ENCODE results near the gene PPP1R7.
"Not testable (repeated sequence)": the region's sequence is repeated elsewhere in the genome, so short reads cannot be mapped to it uniquely, and the experiment has no call there.

PPP1R7 gene, protein sequence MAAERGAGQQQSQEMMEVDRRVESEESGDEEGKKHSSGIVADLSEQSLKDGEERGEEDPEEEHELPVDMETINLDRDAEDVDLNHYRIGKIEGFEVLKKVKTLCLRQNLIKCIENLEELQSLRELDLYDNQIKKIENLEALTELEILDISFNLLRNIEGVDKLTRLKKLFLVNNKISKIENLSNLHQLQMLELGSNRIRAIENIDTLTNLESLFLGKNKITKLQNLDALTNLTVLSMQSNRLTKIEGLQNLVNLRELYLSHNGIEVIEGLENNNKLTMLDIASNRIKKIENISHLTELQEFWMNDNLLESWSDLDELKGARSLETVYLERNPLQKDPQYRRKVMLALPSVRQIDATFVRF

DNA sequence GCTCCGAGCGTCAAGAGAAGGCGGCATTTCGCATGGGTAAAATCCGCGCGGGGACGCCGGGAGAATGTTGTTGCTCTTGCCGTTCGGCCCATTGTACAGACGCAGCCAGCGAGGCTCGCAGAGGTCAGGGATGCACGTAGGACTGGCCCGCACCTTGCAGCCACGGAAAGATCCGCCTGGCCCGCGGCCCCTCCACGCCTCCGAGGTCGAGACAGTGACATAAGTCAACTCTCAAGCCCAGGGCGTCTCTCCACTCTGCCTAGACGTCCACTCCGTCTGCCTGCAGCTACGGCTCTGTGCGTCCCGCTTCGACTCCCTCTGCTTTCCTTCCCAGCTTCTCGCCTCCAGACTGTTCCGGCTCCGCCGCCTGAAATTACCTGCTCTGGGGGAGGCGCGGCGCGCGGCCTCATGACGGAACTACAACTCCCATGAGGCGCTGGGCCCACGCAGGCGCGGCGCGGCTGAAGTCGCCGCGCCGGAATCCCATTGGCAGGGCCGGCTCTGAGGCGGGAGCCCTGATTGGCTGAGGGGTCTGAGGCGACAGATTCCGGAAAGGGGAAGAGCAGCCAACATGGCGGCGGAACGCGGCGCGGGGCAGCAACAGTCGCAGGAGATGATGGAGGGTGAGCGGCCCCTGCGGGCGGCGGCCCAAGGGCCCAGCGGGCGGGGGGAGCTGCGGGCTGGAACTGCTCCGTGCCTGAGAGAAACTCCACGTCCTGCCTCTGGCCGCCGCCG lies at the start of gene PPP1R7:
Gene PPP1R7 (plus strand): TSS at position 543 of the 735 bp plus-strand sequence. CDS start 29 bp downstream, at position 572.
- DNase-seq (ENCODE audit: low spot score), result peak; percentile 98

DNA sequence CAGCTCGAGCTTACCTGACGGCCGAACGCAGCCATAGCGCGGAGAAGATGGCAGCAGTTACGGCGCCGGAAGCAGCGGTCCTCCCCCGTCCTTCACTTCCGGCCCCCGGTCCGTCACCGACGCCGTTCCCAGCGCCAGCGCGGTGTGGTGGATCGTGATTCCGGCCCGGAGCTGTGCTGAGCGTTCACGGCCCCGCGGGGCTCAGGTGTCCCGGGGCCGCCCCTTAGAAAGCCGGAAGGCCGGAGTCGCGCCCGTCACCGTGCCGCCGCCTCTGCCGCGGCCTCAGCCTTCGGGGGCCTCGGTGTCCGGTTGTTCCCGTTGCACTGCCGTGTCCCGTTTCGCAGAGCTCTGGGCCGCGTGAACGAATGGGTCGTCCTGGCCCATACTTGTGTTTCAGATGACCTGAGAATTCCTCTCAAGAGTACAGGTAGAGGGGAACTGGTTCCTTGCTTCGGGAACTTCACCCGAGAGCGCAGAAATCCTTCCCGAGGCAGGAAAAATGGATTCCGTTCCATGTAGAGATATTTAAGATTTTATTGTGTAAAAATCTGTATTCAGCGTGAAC lies 47.9 kb upstream of the PPP1R7 start, which contains the start of gene MTERF4:
Gene MTERF4 (minus strand): TSS at position 49 of the 565 bp plus-strand sequence. CDS start 14 bp downstream, at position 35.
- DNase-seq (ENCODE audit: low spot score), result peak; percentile 97

DNA sequence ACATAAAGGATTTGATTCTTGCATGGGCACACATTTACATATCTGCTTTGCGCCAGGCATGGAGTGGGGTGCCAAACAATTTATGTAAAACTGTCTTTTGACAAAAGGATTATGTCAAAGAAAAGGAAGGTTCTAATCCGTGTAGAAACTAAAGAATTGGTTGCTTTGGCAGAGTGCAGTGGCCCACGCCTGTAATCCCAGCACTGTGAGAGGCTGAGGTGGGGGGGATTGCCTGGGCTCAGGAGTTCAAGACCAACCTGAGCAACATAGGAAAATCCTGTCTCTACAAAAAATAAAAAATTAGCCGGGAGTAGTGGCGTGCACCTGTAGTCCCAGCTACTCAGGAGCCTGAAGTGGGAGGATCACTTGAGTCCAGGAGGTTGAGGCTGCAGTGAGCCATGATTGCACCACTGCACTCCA lies 47.1 kb upstream of the PPP1R7 start:
- DNase-seq (ENCODE audit: low spot score), result no peak

DNA sequence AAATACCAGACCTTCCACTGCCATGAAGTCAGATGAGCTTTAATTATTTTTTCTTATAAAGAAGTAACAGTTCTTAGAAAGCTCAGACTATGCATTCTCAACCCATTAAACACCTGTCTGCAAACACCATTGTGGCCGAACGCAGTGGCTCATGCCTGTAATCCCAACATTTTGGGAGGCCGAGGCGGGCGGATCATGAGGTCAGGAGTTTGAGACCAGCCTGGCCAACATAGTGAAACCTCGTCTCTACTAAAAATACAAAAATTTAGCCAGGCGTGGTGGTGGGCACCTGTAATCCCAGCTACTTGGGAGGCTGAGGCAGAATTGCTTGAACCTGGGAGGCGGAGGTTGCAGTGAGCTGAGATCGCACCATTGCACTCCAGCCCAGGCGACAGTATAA lies 45.7 kb upstream of the PPP1R7 start:
- DNase-seq (ENCODE audit: low spot score), result not testable (repeated sequence)

DNA sequence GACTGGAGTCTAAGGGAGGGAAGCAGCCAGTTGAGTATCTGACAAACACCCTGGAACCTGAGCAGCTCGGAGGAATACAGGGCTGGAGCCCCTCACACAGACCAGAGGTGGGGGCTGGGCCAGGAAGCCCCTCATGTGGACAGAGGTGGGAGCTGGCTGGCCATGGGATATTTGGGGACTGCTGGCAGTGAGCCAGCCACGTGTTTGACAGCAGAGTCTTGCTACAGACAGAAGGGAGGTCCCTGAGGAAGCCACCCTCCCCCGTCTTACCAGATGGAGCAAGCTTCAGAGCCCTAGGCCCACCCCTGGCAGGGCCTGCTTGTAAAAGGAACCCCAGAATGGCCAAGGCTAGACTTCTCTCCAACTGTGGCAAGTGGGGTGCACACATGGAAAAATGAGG lies 44.6 kb upstream of the PPP1R7 start:
- DNase-seq (ENCODE audit: low spot score), result no peak

DNA sequence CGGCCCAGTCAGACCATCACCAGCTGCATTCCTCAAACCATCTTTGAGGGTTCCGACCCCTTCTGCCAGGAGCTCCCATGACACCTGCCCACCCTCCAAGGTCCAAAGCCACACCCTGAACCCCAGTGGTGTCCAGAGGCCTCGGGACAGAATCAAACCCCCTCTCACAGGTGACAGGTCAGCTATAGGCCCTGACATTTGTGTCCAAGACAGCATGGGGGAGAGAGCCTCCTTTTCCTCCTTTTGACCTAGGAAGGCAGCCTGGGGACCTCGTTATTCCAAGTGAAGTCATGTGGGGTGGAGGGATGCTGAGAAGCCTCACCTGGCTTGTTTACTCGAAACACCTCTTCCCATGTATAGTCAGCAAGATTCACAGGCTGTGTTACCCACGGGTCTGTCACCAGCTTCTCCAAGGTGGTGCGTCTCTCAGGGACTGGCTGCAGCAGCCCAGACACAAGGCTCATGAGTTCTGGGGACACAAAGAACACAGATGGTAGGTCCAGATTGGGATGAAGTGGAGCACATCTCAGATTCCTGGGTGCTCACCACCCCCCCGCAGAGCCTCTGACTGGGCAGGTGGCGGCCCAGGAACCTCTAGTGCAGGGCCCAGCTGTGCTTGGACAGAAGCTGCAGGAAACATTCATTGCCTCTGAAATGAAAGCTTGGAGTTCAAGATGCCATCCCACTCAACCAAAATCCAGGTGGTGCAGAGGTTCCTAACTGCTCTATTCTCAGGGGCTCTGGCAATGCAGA lies 43.1 kb upstream of the PPP1R7 start:
- no peak for DNase-seq (ENCODE audit: low spot score)

DNA sequence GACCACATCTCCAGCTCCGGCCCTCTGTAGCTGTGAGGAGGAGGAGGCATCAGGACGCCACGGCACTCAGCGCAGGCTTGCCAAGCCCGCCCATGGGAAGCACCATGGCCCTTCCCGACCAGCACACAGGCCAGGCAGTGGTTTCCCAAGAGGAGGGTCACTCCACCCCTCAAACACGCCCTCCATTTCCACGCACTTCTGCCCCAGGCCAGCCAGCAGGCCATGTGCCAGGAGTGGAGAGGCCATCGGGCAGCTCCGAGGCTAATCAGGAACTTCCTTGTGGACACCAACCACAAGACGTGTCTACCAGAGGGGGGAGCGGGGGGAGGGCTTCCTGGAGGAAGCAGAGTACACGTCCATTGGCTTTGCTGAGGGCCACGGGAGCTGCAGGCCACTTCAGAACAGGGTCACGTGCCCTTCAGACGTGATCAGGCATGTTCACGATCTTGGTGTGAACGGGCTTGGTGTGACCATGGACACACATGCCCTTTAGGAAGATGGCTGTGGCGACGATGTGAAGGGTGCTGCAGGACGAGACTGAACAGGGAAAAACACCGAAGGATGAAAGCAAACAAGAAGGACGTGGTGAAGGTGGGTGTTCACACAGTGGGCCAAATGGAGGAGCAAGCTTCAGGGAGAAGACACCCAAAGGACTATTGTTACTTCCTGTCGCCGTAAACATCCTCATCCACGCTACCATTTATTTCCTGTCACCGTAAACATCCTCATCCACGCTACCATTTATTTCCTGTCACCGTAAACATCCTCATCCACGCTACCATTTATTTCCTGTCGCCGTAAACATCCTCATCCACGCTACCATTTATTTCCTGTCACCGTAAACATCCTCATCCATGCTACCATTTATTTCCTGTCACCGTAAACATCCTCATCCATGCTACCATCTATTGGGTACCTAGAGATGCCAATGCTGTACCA lies 41.7 kb upstream of the PPP1R7 start:
- DNase-seq (ENCODE audit: low spot score), result no peak

DNA sequence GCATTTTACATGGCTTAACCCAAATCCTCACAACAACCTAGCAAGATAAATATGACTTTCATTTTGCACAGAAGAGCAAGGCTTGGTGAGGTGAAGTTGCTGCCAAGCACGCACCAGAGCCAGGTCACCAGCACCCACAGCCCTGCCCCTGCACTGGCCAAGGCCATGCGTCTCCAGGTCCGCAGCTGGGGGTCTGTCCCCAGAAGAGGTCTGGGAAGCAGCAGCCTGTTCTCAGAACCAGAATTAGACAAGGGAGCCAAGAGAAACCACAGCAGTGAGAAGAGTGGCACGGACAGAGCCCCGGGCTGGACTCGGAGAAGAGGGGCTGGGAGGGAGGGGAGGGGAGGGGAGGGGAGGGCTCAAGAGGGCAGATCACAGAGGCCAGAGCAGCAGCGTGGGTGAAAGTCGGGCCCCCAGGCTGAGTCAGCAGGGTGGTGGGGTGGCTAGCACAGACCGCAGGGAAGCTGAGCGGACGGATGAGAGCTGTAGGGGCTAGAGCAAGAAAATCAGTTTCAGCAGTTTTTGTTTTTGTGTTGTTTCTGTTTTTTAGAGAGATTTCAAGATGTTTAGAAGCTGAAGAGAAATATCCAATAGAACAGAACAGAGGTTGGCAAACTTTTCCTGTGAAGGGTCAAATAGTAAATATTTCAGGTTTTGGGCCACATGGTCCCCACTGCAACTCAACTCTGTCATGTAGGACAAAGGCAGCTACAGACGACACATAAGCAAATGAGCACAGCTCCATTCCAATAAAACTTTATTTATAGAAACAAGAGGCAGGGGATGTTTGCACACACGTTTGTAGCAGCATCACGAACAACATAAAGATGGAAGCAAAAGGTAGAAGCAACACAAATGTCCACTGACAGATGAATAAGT lies 40.8 kb upstream of the PPP1R7 start:
- no peak for DNase-seq (ENCODE audit: low spot score)

DNA sequence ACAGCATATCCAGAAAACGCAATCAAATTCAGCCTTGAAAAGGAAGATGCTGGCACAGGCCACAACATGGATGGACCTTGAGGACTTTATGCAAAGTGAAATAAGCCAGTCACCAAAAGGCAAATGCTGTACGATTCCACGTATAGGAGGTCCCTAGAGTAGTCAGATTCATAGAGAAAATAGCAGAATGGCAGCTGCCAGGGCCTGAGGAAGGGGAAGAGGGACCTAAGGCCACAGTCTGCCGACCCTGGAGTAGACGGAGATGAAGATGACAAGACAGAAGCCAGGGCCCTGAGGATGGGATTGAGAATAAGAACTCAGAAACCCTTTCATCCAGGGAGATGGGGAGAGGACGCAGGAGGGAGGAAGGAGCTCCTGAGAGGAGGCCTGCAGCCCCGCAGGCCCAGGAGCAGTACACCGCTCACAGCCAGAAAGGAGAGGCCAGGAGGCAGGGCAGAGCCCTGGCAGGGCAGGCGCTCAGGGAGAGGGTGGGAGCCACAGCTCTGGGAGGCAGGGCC lies 40.1 kb upstream of the PPP1R7 start:
- no peak for DNase-seq (ENCODE audit: low spot score)

DNA sequence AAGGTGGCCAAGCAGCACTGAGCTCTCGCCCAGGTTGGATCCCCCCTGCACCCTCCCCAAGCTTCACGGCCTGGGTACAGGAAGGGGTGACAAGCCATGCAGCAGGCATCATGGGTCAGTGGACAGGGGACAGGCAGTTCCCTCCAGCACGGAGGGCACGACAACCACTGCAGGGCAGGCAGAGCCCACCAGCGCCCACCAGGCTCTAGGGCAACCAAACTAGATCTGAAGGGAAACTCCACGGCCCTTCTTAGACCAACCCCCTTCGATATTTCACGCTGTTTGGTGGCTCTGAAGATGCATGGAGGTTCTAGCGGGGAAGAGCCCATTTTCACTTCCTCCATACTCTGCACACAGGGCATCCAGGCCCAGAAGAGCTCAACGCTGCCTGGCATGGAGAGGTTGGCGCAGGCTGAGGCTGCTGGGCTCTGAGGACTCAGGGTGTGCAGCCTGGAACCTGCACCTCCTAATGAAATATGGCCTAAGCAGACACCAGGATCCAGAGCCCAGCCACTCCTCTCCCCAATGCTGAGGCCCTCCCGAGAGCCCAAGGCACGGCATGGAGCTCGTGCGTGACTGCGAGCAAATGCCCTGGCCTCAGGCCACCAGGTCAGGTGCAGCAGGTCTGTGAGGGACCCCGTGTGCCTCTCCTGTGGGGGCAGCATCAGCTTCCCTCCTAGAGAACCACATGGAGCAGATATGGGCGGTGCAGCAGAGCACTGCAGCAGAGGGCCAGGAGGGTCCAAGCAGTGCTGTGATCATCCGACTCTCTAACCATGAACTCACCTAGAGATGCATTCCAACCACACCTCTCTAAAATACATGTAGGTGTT lies 39.4 kb upstream of the PPP1R7 start:
- DNase-seq (ENCODE audit: low spot score), result no peak

DNA sequence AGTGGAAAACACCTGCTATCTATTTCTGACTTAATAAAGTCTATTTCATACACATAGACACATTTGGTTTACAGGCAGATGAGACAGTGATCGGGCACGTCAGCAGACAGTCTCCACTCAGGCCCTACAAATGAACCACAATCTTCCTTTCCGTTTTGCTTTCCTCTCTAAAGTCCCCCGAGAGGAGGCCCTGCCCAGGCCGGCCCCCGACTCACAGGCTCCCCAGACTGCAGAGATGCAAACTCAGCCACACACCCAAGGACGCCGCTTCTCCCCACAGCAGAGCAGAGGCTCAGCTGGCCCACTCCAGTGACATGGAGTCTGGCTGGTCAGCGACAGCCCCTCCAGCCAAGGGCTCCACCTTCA lies 38.8 kb upstream of the PPP1R7 start:
- no peak for DNase-seq (ENCODE audit: low spot score)

DNA sequence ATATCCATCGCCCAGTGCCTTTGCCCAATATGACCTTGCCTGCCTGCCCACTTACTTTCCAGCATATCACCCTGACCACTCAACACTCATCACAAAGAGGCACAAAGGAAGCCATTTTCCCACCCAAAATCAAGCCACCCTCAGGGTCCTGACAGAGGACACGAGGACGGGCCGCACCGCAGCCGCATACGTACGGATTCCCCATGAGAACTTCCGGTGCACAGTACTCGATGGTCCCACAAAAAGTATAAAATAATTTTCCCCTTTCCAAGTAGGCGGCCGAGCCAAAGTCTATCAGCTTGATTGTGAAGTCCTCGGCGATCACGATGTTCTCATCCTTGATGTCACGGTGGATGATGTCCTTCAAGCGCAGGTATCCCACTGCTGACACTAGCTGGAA lies 38.2 kb upstream of the PPP1R7 start:
- no peak for DNase-seq (ENCODE audit: low spot score)

DNA sequence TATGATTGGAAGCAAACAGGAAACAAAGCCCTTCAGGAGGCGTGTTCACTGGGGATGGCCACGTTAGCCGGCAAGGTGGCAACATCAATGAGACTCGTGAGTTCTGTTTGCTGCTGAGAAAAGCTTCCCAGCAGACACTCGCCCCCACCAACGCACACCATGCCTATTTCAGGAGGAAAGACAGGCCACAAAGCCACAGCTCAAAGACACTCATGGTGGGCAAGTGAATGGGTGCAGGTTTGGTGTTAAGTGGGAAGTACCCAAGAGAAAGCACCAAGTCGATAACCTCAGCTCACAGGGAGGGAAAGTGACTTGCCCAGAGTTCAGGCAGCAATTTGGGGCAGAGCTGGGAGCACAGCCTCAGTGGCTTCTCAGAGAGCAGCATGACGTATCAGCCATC lies 37.7 kb upstream of the PPP1R7 start:
- DNase-seq (ENCODE audit: low spot score), result no peak

DNA sequence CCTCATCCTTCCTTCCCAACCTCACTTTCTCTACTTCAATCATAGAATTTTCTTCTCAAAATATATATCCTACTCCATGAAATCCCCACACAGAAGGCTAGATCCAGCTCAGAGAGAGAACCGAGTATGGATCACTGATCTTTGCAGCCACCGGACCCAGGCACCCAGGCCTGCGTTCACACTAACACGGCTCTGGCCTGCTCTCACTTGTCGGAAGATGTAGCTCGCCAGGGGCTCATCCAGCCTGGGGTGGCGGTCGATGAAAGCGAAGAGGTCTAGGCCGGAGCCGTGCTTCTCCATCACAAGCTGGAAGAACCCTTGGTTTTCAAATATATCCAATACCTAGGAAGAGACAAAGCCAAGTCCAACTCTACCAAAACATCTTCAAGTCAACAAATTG lies 35.4 kb upstream of the PPP1R7 start:
- no peak for DNase-seq (ENCODE audit: low spot score)

DNA sequence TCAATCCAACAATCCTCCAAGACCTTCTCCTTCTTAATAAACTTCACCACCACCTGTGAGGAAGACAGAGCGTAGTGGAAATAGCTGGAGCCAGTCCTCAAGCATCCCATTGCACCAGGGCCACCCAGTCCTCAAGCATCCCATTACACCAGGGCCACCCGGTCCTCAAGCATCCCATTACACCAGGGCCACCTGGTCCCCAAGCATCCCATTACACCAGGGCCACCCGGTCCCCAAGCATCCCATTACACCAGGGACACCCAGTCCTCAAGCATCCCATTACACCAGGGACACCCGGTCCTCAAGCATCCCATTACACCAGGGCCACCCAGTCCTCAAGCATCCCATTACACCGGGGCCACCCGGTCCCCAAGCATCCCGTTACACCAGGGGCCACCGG lies 34.9 kb upstream of the PPP1R7 start:
- no peak for DNase-seq (ENCODE audit: low spot score)

DNA sequence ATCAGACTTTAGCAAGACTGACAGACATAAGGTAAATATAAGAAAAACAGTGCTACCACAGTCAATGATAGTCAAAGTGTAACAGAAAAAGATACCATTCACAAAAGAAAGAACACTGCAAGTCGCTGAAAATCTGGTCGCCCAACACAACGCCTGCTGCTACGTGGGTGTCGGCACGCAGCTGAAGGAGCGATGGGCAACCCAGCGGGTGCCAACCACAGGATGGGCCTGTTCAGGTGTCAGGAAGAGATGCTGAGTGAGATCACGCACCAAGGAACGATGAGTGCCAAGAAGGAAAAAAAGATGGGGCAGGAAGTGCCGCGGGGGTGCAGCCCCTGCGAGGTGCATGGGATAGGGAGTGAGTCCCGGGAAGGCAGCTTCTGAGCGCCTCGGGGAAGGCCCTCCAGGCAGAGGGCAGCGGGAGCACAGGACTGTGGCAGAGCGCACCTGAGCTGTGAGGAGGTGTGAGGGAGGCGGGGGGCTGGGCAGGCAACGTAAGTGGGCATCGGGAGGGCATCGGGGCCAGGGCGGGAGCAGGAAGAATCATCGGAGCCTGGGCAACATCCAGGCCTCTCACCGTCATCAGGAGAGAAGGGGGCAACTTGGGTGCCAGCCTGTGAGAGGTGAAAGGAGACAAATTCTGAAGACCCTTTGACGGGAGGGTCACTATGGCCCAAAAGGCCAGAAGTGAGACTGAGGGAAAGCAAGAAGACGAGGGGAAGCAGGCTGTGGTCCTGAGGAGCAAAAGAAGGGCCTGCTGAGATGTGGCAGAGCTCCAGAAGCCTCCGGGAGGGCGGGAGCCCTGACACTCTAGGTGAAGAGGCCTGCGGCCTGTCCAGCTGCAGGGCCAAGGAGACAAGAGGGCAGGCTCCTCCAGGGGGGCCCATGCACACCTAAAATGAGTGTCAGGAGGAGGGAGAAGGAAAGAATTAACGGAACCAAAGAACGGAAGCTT lies 33.4 kb upstream of the PPP1R7 start:
- no peak for DNase-seq (ENCODE audit: low spot score)

DNA sequence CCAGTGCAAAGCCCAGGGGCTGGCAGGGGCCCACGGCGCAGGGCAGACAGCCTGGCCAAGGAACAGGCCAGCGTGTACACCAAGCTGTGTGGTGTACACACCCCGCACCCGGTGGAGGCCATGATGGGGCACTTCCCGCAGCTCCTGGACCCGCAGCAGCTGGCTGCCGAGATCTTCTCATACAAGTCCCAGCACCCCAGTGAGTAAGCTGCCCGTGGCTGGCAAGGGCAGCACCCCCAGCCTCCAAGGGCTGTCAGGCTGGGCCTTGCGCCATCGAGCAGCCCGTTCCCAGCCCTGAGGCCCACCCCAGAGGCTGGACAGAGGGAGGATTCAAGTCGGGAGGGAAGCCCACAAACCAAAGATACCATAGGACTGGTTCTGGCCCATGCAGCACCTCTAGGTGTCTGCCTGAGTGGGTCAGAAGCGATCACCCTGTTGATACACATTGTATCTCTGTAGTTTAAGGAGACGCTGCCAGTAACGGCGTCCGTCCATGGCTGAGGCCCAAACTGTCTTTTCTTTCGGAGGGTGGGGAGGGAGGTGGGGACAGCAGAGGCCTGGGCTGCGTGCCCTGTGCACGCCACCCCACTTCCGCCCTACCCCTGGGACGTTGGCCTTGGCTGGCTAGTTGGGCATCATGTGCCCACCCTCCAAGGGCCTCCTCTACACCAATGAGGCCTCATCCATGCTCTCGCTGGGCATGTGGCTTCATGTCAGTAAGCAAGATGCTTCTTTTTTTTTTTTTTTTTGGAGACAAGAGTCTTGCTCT lies 31.3 kb upstream of the PPP1R7 start:
- no peak for DNase-seq (ENCODE audit: low spot score)

All from AG20443 (cell line).